OCI-LY3 (cell line): ENCODE measurements around the gene DRGX.

Experiments used
- EZH2phosphoT487 ChIP-seq: fragments of 200-600 bp; shearing (Covaris generic); IDR thresholded peaks from 2 replicates; pipeline ENCODE4 v1.6.1; 2018; ENCODE audit warnings: antibody characterized with exemption, mixed run types, low read depth
- TF ChIP-seq, protein P1 (sequence below): fragments of 200-600, 300-600 bp; sonication (generic); IDR thresholded peaks from 2 replicates; pipeline ENCODE4 v1.5.1; 2014; ENCODE audit warnings: antibody characterized with exemption, low read length, low read depth

DNA sequence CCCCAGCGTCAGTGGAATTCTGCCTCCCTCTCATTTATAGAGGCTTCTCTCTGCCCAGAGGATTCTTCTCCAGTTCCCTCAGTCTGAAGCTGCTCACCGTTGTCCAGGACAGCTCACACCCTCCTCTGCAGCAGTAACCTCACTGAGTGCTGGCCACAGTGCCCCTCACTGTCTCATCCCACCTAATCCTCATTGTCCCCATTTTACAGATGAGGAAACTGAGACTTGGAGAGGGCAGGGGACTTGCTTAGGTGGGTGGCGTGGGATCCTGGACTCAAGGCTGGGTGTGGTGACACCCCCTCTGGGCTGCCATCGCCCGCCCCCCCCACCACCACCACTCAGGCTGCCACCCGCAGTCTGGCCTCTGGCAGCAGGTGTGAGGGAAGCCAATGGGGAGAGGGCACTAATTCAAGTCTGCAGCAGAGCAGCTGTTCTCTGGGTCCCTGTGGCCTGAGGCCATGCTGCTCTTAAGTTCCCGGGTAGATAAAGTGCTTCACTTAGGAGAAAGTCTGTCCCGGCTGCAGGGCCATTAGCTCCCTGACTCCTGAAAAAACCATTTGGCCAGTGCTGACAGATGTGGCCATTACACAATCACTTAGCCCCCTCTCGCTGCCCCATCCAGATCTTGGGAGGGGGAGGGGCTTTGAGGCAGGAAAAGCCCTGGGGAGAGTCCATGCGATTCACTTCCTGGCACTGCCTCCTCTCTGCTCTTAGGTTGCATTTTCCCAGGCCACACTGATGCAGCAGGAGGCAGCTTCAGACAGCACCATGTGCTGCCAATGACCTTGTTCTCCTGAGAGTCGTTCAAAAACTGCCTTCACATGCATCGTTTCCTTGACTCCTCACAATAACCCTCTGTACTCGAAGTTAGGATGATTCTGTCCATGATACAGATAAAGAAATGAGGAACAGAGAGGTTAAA is 36.3 kb downstream of the DRGX start:
- no peak for TF ChIP-seq EZH2phosphoT487
- TF ChIP-seq, protein P1, sequence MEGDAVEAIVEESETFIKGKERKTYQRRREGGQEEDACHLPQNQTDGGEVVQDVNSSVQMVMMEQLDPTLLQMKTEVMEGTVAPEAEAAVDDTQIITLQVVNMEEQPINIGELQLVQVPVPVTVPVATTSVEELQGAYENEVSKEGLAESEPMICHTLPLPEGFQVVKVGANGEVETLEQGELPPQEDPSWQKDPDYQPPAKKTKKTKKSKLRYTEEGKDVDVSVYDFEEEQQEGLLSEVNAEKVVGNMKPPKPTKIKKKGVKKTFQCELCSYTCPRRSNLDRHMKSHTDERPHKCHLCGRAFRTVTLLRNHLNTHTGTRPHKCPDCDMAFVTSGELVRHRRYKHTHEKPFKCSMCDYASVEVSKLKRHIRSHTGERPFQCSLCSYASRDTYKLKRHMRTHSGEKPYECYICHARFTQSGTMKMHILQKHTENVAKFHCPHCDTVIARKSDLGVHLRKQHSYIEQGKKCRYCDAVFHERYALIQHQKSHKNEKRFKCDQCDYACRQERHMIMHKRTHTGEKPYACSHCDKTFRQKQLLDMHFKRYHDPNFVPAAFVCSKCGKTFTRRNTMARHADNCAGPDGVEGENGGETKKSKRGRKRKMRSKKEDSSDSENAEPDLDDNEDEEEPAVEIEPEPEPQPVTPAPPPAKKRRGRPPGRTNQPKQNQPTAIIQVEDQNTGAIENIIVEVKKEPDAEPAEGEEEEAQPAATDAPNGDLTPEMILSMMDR, result no peak
